GM12878 (cell line): ENCODE results near the gene ZDHHC21.

Experiments
- CHD2 ChIP-seq: IDR thresholded peaks from 2 replicates; pipeline ENCODE4 v1.6.1; 2011; ENCODE audit warnings: low read depth, low read length, improper control_type of control experiment, borderline replicate concordance
- MYB ChIP-seq: fragments of 150-350 bp; IDR thresholded peaks from 2 replicates; pipeline ENCODE4 v1.6.1; 2014; ENCODE audit warnings: mild to moderate bottlenecking, low read depth, low read length, borderline replicate concordance
- NFYB ChIP-seq: IDR thresholded peaks from 2 replicates; pipeline ENCODE4 v1.6.1; 2011; ENCODE audit warnings: low read depth, mild to moderate bottlenecking, low read length, improper control_type of control experiment, moderate library complexity; ENCODE audit not compliant: insufficient read depth
- NR2C2 ChIP-seq: IDR thresholded peaks from 2 replicates; pipeline ENCODE4 v1.6.1; 2011; ENCODE audit warnings: borderline replicate concordance, low read depth; ENCODE audit not compliant: control insufficient read depth, insufficient read length
- RAD21 ChIP-seq: IDR thresholded peaks from 2 replicates; pipeline ENCODE4 v1.6.1; 2011; ENCODE audit warnings: mild to moderate bottlenecking, low read depth, low read length, moderate library complexity; ENCODE audit not compliant: insufficient read depth
- RCOR1 ChIP-seq: conservative IDR thresholded peaks from 2 replicates; pipeline ENCODE4 v1.6.1; 2012; ENCODE audit warnings: low read depth, low read length, improper control_type of control experiment
- TAF1 ChIP-seq: IDR thresholded peaks from 2 replicates; pipeline ENCODE4 v1.6.1; 2011; ENCODE audit warnings: mild to moderate bottlenecking, low read depth, low read length, borderline replicate concordance
- ZZZ3 ChIP-seq: IDR thresholded peaks from 2 replicates; pipeline ENCODE4 v1.6.1; 2011; ENCODE audit warnings: low read depth; ENCODE audit not compliant: control insufficient read depth, insufficient read length
- TF ChIP-seq, protein P1 (sequence below), 3 experiments: IDR thresholded peaks in 2 of 3; conservative IDR thresholded peaks in 1 of 3; 2 replicates each; pipeline ENCODE4 v1.5.1; 2011; ENCODE audit warnings: low read depth in 3 of 3, low read length in 3 of 3, mild to moderate bottlenecking in 3 of 3, control low read depth in 2 of 3, moderate library complexity in 2 of 3, inconsistent platforms in 1 of 3, mixed read lengths in 1 of 3; ENCODE audit not compliant: control insufficient read depth in 2 of 3, insufficient read depth in 1 of 3; ENCODE audit errors: extremely low read depth in 1 of 3
- TF ChIP-seq, protein P2 (sequence below): fragments of 150-350 bp; IDR thresholded peaks from 2 replicates; pipeline ENCODE4 v1.6.1; 2016; ENCODE audit warnings: low read depth, low read length
- TF ChIP-seq, protein P3 (sequence below): fragments of 450-650 bp; formaldehyde crosslinking; IDR thresholded peaks from 2 replicates; pipeline ENCODE4 v1.5.0; 2022; ENCODE audit warnings: mild to moderate bottlenecking, missing genetic modification characterization

GRCh38 chr9:14645648-14646047 is 47.6 kb downstream of the ZDHHC21 start:
- TF ChIP-seq RCOR1: no peak
- no peak for TF ChIP-seq ZZZ3
- TF ChIP-seq RAD21: no peak
- no peak for TF ChIP-seq NFYB
- TF ChIP-seq, protein P1, sequence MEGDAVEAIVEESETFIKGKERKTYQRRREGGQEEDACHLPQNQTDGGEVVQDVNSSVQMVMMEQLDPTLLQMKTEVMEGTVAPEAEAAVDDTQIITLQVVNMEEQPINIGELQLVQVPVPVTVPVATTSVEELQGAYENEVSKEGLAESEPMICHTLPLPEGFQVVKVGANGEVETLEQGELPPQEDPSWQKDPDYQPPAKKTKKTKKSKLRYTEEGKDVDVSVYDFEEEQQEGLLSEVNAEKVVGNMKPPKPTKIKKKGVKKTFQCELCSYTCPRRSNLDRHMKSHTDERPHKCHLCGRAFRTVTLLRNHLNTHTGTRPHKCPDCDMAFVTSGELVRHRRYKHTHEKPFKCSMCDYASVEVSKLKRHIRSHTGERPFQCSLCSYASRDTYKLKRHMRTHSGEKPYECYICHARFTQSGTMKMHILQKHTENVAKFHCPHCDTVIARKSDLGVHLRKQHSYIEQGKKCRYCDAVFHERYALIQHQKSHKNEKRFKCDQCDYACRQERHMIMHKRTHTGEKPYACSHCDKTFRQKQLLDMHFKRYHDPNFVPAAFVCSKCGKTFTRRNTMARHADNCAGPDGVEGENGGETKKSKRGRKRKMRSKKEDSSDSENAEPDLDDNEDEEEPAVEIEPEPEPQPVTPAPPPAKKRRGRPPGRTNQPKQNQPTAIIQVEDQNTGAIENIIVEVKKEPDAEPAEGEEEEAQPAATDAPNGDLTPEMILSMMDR (IDR thresholded peaks at IDR 0.05 in 2 of 3, conservative IDR thresholded peaks at IDR 0.05 in 1 of 3; ENCODE audit: control insufficient read depth in 2 of 3, extremely low read depth in 1 of 3, insufficient read depth in 1 of 3, low read depth in 3 of 3, low read length in 3 of 3): no peak
- no peak for TF ChIP-seq CHD2
- TF ChIP-seq MYB: no peak
- no peak for TF ChIP-seq TAF1
- TF ChIP-seq, protein P2, sequence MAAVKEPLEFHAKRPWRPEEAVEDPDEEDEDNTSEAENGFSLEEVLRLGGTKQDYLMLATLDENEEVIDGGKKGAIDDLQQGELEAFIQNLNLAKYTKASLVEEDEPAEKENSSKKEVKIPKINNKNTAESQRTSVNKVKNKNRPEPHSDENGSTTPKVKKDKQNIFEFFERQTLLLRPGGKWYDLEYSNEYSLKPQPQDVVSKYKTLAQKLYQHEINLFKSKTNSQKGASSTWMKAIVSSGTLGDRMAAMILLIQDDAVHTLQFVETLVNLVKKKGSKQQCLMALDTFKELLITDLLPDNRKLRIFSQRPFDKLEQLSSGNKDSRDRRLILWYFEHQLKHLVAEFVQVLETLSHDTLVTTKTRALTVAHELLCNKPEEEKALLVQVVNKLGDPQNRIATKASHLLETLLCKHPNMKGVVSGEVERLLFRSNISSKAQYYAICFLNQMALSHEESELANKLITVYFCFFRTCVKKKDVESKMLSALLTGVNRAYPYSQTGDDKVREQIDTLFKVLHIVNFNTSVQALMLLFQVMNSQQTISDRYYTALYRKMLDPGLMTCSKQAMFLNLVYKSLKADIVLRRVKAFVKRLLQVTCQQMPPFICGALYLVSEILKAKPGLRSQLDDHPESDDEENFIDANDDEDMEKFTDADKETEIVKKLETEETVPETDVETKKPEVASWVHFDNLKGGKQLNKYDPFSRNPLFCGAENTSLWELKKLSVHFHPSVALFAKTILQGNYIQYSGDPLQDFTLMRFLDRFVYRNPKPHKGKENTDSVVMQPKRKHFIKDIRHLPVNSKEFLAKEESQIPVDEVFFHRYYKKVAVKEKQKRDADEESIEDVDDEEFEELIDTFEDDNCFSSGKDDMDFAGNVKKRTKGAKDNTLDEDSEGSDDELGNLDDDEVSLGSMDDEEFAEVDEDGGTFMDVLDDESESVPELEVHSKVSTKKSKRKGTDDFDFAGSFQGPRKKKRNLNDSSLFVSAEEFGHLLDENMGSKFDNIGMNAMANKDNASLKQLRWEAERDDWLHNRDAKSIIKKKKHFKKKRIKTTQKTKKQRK: no peak
- TF ChIP-seq, protein P3, sequence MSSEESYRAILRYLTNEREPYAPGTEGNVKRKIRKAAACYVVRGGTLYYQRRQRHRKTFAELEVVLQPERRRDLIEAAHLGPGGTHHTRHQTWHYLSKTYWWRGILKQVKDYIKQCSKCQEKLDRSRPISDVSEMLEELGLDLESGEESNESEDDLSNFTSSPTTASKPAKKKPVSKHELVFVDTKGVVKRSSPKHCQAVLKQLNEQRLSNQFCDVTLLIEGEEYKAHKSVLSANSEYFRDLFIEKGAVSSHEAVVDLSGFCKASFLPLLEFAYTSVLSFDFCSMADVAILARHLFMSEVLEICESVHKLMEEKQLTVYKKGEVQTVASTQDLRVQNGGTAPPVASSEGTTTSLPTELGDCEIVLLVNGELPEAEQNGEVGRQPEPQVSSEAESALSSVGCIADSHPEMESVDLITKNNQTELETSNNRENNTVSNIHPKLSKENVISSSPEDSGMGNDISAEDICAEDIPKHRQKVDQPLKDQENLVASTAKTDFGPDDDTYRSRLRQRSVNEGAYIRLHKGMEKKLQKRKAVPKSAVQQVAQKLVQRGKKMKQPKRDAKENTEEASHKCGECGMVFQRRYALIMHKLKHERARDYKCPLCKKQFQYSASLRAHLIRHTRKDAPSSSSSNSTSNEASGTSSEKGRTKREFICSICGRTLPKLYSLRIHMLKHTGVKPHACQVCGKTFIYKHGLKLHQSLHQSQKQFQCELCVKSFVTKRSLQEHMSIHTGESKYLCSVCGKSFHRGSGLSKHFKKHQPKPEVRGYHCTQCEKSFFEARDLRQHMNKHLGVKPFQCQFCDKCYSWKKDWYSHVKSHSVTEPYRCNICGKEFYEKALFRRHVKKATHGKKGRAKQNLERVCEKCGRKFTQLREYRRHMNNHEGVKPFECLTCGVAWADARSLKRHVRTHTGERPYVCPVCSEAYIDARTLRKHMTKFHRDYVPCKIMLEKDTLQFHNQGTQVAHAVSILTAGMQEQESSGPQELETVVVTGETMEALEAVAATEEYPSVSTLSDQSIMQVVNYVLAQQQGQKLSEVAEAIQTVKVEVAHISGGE (CRISPR knock-in tag): no peak
- TF ChIP-seq NR2C2: no peak
